ENCODE measurements around the gene PICK1.

DNA sequence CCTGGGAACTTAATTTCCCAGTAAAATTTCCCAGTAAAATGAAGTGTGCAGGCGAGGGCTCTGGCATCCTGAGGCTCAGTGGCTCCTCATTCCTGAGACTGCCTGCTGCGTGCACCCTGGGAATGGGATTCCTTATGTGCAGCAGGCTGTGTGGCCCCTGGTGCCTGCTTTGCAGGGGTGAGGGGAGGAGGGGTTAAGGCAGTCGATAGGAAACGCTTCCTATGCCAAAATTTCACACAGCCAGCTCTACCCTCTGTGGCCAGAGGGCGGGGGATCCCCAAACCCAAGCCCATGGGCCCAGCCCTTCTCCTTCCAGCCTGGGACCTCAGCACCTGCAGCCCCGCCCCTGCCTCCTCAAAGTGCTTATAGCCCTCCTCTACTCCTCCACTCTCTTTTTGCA is 65.4 kb downstream of the PICK1 start:
- TF ChIP-seq HIC2 (CRISPR knock-in tag; IDR thresholded peaks at IDR 0.05; ENCODE audit: low read depth) (no peak), EZH2 (conservative IDR thresholded peaks at IDR 0.05; ENCODE audit: low read depth, low read length) (no peak), FOXM1 (CRISPR knock-in tag; IDR thresholded peaks at IDR 0.05) (no peak)

Data from HepG2 (cell line).